H1 (cell line): Measurements from ENCODE around the gene DENND10. TPM values are rescaled to one million over a fixed set of nuclear protein-coding genes. Genes with fewer than 3 reads are reported as not detected.

Source experiments
- CHD1 ChIP-seq: IDR thresholded peaks from 2 replicates; pipeline ENCODE4 v1.6.1; 2012; ENCODE audit warnings: low read depth, low read length, improper control_type of control experiment
- EGR1 ChIP-seq: IDR thresholded peaks from 2 replicates; pipeline ENCODE4 v1.6.1; 2011; ENCODE audit warnings: low read depth, low read length, borderline replicate concordance
- GABPA ChIP-seq: IDR thresholded peaks from 2 replicates; pipeline ENCODE4 v1.6.1; 2011; ENCODE audit warnings: mild to moderate bottlenecking, low read length, moderate library complexity, borderline replicate concordance; ENCODE audit not compliant: insufficient read depth
- GTF2F1 ChIP-seq: IDR thresholded peaks from 2 replicates; pipeline ENCODE4 v1.6.1; 2012; ENCODE audit warnings: low read depth, low read length, improper control_type of control experiment, borderline replicate concordance
- POLR2A ChIP-seq, 2 experiments: IDR thresholded peaks; 1 replicate in 1 of 2; 2 replicates in 1 of 2; pipeline ENCODE4 v1.6.1; 2011; ENCODE audit warnings: low read depth in 2 of 2, low read length in 2 of 2, mild to moderate bottlenecking in 2 of 2; ENCODE audit errors: control extremely low read depth in 1 of 2
- RAD21 ChIP-seq, 2 experiments: IDR thresholded peaks in 1 of 2; conservative IDR thresholded peaks in 1 of 2; 2 replicates each; pipeline ENCODE4 v1.6.1; 2011; ENCODE audit warnings: low read depth in 2 of 2, low read length in 2 of 2, improper control_type of control experiment in 1 of 2, inconsistent platforms in 1 of 2, mild to moderate bottlenecking in 1 of 2, moderate library complexity in 1 of 2
- RFX5 ChIP-seq: IDR thresholded peaks from 2 replicates; pipeline ENCODE4 v1.6.1; 2011; ENCODE audit warnings: low read depth, low read length, improper control_type of control experiment, borderline replicate concordance
- SP2 ChIP-seq: IDR thresholded peaks from 2 replicates; pipeline ENCODE4 v1.6.1; 2012; ENCODE audit warnings: mild to moderate bottlenecking, low read length, inconsistent platforms
- SUZ12 ChIP-seq: fragments of 200-600 bp; sonication (generic); IDR thresholded peaks from 2 replicates; pipeline ENCODE4 v1.6.1; 2012; ENCODE audit warnings: mild to moderate bottlenecking, inconsistent platforms, low read length, moderate library complexity, mixed read lengths
- ZNF274 ChIP-seq: IDR thresholded peaks from 2 replicates; pipeline ENCODE4 v1.7.0; 2012; ENCODE audit warnings: low read length, borderline replicate concordance; ENCODE audit errors: extremely low read depth
- polyA plus RNA-seq, 7 experiments: library from polyadenylated mRNA; depleted of rRNA in 3 of 7; stranded (reverse) in 5 of 7; unstranded in 2 of 7; fragments of >200 nt in 5 of 7; fragments of 200-250 nt in 2 of 7; gene quantifications; 1 replicate in 5 of 7; 2 replicates in 1 of 7; 4 replicates in 1 of 7; pipeline versions ENCODE4 v1.2.1 to v1.2.3, GENCODE V29; 2011 to 2013; ENCODE audit warnings: missing spikeins in 2 of 7, mixed read lengths in 2 of 7
- total RNA-seq: library from RNA; stranded (reverse); fragmentation: NEBNext Ultra II Directional; extraction: Animal tissue kit (Norgen Biotek cat#: 25700); gene quantifications from 2 replicates; pipeline ENCODE4 v1.2.1, GENCODE V29; 2021
- TF ChIP-seq, protein P1 (sequence below): fragments of 300-600 bp; sonication (generic); IDR thresholded peaks from 2 replicates; pipeline ENCODE4 v1.7.1; 2012; ENCODE audit warnings: low read length, moderate library complexity, mild to moderate bottlenecking, inconsistent platforms; ENCODE audit not compliant: insufficient replicate concordance
- TF ChIP-seq, protein P2 (sequence below): IDR thresholded peaks from 2 replicates; pipeline ENCODE4 v1.6.1; 2011; ENCODE audit warnings: low read depth, mild to moderate bottlenecking, low read length; ENCODE audit not compliant: insufficient read depth

The DENND10 gene
- total and polyA plus RNA-seq, 2 of the 8 experiments (the other 6 are each of a cell fraction or from before 2014, with no cell fraction given) = 49.3 to 64.4 TPM

DNA sequence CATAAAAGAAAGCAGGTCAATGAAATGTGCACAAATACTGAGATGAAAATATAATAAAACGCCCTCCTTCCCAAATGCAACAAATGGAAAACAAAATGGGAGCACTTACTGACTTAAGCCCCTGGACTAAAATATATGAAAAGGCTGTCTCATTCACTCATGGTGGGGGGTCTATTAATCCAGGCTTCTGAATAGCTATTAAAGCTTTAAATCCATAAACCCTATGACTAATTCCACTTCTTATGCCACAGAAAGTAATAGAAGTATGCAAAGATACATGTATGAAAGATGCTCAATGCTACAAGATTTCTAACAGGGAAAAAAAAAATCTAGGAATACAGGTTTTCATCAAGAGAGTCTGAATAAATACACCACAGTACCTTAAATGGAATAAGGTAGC, 43.8 kb upstream of the DENND10 start (continued):
- TF ChIP-seq, protein P1, sequence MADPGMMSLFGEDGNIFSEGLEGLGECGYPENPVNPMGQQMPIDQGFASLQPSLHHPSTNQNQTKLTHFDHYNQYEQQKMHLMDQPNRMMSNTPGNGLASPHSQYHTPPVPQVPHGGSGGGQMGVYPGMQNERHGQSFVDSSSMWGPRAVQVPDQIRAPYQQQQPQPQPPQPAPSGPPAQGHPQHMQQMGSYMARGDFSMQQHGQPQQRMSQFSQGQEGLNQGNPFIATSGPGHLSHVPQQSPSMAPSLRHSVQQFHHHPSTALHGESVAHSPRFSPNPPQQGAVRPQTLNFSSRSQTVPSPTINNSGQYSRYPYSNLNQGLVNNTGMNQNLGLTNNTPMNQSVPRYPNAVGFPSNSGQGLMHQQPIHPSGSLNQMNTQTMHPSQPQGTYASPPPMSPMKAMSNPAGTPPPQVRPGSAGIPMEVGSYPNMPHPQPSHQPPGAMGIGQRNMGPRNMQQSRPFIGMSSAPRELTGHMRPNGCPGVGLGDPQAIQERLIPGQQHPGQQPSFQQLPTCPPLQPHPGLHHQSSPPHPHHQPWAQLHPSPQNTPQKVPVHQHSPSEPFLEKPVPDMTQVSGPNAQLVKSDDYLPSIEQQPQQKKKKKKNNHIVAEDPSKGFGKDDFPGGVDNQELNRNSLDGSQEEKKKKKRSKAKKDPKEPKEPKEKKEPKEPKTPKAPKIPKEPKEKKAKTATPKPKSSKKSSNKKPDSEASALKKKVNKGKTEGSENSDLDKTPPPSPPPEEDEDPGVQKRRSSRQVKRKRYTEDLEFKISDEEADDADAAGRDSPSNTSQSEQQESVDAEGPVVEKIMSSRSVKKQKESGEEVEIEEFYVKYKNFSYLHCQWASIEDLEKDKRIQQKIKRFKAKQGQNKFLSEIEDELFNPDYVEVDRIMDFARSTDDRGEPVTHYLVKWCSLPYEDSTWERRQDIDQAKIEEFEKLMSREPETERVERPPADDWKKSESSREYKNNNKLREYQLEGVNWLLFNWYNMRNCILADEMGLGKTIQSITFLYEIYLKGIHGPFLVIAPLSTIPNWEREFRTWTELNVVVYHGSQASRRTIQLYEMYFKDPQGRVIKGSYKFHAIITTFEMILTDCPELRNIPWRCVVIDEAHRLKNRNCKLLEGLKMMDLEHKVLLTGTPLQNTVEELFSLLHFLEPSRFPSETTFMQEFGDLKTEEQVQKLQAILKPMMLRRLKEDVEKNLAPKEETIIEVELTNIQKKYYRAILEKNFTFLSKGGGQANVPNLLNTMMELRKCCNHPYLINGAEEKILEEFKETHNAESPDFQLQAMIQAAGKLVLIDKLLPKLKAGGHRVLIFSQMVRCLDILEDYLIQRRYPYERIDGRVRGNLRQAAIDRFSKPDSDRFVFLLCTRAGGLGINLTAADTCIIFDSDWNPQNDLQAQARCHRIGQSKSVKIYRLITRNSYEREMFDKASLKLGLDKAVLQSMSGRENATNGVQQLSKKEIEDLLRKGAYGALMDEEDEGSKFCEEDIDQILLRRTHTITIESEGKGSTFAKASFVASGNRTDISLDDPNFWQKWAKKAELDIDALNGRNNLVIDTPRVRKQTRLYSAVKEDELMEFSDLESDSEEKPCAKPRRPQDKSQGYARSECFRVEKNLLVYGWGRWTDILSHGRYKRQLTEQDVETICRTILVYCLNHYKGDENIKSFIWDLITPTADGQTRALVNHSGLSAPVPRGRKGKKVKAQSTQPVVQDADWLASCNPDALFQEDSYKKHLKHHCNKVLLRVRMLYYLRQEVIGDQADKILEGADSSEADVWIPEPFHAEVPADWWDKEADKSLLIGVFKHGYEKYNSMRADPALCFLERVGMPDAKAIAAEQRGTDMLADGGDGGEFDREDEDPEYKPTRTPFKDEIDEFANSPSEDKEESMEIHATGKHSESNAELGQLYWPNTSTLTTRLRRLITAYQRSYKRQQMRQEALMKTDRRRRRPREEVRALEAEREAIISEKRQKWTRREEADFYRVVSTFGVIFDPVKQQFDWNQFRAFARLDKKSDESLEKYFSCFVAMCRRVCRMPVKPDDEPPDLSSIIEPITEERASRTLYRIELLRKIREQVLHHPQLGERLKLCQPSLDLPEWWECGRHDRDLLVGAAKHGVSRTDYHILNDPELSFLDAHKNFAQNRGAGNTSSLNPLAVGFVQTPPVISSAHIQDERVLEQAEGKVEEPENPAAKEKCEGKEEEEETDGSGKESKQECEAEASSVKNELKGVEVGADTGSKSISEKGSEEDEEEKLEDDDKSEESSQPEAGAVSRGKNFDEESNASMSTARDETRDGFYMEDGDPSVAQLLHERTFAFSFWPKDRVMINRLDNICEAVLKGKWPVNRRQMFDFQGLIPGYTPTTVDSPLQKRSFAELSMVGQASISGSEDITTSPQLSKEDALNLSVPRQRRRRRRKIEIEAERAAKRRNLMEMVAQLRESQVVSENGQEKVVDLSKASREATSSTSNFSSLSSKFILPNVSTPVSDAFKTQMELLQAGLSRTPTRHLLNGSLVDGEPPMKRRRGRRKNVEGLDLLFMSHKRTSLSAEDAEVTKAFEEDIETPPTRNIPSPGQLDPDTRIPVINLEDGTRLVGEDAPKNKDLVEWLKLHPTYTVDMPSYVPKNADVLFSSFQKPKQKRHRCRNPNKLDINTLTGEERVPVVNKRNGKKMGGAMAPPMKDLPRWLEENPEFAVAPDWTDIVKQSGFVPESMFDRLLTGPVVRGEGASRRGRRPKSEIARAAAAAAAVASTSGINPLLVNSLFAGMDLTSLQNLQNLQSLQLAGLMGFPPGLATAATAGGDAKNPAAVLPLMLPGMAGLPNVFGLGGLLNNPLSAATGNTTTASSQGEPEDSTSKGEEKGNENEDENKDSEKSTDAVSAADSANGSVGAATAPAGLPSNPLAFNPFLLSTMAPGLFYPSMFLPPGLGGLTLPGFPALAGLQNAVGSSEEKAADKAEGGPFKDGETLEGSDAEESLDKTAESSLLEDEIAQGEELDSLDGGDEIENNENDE = no peak
- TF ChIP-seq RFX5 = no peak
- TF ChIP-seq SP2 = no peak
- TF ChIP-seq, protein P2, sequence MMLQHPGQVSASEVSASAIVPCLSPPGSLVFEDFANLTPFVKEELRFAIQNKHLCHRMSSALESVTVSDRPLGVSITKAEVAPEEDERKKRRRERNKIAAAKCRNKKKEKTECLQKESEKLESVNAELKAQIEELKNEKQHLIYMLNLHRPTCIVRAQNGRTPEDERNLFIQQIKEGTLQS = no peak
- TF ChIP-seq CHD1 = no peak
- TF ChIP-seq POLR2A (IDR thresholded peaks at IDR 0.05; ENCODE audit: control extremely low read depth in 1 of 2, low read depth in 2 of 2, low read length in 2 of 2) = no peak
- no peak for TF ChIP-seq GTF2F1
- no peak for TF ChIP-seq SUZ12
- no peak for TF ChIP-seq RAD21 (IDR thresholded peaks at IDR 0.05 in 1 of 2, conservative IDR thresholded peaks at IDR 0.05 in 1 of 2; ENCODE audit: low read depth in 2 of 2, low read length in 2 of 2)
- no peak for TF ChIP-seq EGR1
- no peak for TF ChIP-seq ZNF274
- no peak for TF ChIP-seq GABPA
- TF ChIP-seq, all 59 proteins: peak for 0
